HG03460 (cell line): Measurements from ENCODE around the gene OR2A7.
"Not testable (repeated sequence)": the region's sequence is repeated elsewhere in the genome, so short reads cannot be mapped to it uniquely, and the experiment has no call there.

Experiments
- ATAC-seq: cut with Tn5 transposase; IDR thresholded peaks from one replicate; pipeline ENCODE4 v1.9.1; 2021; ENCODE audit not compliant: unreplicated experiment

OR2A7 gene

DNA sequence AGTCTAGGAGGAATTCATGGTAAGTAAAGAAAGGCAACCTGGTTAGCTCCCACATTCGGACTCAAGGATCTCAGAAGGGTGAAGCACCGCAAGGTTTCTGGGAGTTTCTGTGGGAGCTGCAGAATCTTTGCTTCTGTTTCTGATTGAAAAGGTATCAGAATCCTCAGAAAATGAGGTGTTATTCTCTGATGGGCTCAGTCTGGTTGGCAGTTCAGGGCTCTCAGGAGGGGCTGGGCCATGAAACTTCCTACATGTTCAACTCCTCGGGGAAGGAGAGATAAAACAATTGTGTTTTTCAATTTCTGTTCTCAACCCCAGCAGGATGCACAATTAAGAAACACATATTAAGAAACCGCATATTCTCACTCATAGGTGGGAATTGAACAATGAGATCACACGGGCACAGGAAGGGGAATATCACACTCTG, 9.1 kb downstream of the OR2A7 start:
- no peak for ATAC-seq

- not testable (repeated sequence) for ATAC-seq
Measured at GRCh38 chr7:144252307-144252706, 12.3 kb downstream of the OR2A7 start.

- not testable (repeated sequence) for ATAC-seq
Measured at GRCh38 chr7:144247674-144248330, 16.8 kb downstream of the OR2A7 start.

DNA sequence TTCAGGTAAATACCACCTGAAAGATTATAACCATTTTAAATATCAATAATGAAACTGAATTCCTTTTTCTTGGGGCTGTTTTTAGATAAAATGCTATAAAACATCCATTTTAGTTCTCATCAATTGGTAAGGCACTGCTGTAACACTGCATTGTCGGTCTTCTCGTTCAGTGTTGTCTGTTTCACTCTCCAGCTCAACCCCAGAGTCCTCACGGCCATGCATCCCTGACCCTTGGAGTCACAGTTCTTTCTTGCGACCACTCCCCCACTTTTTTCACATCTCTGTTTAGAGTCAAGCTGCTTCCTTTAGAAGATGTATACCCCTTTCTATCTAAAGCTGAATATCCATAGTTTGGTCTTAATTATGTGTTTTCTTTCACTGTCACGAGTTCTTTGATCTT, 17.6 kb downstream of the OR2A7 start:
- ATAC-seq, result not testable (repeated sequence)

DNA sequence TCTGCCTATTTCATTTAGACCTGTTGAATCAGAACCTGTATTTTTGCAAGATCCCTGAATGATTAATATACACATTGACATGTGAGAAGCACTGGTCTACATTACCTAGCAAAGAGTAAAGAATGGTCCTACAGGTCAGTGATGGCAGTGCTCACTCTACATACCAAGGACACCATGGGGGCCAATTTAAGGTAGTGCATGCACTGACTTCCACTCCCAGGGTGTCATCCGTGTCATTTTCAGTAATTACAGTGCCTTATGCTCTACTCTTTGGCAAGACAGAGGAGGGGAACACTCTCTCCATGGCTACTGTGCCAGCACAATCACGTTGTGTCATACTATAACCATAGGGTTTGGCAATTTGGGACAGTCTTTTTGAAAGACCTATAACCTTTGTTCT, 19.2 kb downstream of the OR2A7 start:
- ATAC-seq, result not testable (repeated sequence)

GRCh38 chr7:144239365-144239764, 25.2 kb downstream of the OR2A7 start, which contains the start of gene OR2A42:
OR2A42 (minus strand) TSS chr7:144239605; CDS start chr7:144232843, 6,762 bp downstream.
- not testable (repeated sequence) for ATAC-seq

DNA sequence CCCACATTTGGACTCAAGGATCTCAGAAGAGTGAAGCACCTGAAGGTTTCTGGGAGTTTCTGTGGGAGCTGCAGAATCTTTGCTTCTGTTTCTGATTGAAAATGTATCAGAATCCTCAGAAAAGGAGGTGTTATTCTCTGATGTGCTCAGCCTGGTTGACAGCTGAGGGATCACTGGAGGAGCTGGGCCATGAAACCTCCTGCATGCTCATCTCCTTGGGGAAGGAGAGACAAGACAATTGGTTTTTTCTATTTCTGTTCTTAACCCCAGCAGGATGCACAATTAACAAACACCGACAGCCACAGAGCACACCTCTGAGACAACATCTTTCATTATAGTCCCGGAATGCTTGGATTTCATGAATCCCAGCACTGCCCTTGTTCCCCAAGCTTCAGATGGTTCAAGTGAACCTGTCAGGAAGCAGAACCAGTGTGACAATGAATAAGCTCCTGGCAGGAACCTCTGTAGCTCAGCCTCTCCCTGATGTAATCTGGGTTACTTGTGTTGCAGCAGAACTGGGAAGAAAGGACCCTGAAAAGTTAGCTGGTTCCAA, 26.0 kb downstream of the OR2A7 start:
- not testable (repeated sequence) for ATAC-seq

DNA sequence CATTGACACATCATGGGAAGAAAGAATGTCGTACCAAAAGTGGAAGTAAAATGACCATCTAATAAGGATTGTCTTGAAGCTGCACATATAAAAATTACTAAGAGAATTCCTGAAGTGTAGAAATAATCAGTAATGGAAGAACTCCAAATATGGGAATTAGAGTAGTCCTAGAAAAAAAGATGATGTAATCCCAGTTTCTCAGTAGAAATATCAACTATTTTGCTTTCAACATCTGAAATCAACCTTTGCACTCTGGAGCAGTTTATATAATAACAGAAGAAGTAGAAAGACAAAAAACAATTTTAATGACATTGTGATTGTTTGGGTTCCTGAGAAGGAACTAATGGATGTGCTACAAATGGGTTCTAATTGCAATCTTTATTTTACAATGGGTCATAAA, 31.6 kb downstream of the OR2A7 start:
- ATAC-seq, result not testable (repeated sequence)

DNA sequence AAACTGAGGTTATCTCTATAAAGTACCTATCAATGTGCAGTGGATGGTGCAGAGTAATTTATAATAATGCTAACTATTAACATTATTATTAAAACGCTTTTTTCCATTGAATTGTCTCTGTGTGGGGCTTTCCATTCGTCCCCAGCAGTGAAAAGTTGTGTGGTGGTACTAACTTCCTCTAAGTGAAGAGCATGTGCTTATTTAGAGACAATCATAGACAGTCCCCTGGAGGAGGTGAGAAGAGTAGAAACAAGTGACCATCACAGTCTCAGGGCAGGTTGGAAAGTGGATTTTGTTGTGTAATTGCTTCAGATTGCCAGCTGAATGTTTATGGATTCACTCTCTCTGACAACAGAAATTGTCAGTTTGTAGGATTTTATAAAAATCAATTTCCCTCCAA, 33.6 kb downstream of the OR2A7 start:
- not testable (repeated sequence) for ATAC-seq

DNA sequence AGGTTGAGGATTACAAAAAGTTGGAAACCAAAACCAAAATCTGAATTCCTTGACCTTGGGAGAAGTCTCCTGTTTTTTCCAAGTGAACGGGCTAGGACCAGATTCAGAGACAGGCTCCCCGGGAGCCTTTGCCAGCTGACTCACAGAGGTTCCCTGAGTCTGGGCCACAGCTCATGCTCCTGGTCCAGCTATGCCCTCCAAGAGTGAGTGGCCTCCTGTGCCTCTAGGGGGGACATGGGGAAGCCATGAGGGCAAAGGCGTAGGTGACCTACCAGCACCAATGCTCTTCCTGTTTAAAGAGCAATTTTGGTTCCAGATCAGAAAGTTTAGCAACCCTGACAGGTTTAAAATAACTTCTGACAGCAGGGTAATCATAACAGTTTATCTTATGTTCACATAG, 35.8 kb downstream of the OR2A7 start:
- not testable (repeated sequence) for ATAC-seq

GRCh38 chr7:144226866-144227265, 37.7 kb downstream of the OR2A7 start:
- not testable (repeated sequence) for ATAC-seq

- not testable (repeated sequence) for ATAC-seq
Measured at GRCh38 chr7:144223675-144224074, 40.9 kb downstream of the OR2A7 start.

DNA sequence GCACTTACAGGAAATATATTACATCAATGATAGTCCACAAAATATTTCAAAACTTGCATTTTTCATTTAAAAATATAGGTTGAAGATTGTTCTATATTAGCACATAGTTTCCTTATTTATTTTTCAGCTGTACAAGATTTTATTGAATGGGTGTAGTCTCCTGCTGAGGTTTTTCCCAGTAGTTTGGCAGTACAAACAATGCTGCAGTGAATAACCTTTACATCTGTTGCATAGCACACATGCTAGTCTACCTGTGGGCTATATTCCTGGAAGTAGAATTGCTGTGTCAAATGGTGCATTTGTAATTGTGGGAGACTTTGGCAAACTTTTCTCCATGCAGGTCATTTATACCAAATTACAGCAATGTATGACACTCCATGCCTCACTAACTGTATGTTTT, 44.1 kb downstream of the OR2A7 start:
- not testable (repeated sequence) for ATAC-seq

DNA sequence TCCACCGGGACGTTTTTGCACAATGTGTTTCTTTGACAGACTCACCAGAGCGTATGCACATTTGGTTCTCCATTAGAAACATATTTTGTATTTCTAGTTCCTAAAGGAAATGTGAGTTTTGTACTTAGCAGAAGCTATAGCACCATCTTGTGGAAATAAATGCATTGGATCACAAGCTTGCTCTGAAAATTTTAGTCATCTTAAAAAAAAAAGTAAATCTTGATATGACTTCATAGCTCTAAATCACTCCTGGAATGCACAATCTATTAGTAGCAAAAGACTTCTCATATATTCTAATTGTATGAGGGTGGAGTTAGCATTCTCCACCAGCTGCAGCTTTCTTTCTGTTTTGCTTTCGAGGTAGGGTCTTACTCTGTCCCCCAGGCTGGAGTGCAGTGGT, 45.4 kb downstream of the OR2A7 start:
- ATAC-seq, result not testable (repeated sequence)

GRCh38 chr7:144218581-144218980, 46.0 kb downstream of the OR2A7 start:
- not testable (repeated sequence) for ATAC-seq

DNA sequence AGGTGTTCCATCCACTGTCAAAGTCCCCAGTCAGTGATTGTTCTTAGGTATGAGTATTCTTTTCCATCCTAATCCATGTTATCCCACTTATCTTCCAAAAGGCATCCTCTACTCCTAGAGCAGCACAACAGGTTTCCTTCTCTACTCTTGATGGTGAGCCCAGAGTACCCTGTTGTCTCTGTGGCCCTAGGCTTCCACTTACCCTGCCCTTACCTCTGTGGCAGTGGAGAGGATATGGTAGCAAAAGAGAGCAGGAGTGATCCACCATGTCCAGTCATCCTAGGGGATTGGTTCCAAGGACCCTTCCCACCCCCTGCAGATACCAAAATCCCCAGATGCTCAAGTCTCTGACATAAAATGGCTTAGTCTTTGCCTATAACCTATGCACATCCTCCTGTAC, 47.4 kb downstream of the OR2A7 start:
- ATAC-seq, result not testable (repeated sequence)
